ENCODE measurements around the gene SYT3.

GRCh38 chr19:50646074-50646807 lies 6.6 kb upstream of the SYT3 start:
- TF ChIP-seq CTCF (IDR thresholded peaks at IDR 0.05 in 4 of 5, conservative IDR thresholded peaks at IDR 0.05 in 1 of 5), result no peak
- TF ChIP-seq POLR2A (IDR thresholded peaks at IDR 0.05), result no peak

All from gastrocnemius medialis (tissue), 4 donors.